CD4-positive, alpha-beta T cell treated with Interleukin-17A for 1 hour (primary cell): ENCODE measurements around the gene TTC12.

Experiments used
- DNase-seq: peaks from one replicate; pipeline ENCODE4 v3.0.0-alpha.2; 2020

Gene TTC12

DNA sequence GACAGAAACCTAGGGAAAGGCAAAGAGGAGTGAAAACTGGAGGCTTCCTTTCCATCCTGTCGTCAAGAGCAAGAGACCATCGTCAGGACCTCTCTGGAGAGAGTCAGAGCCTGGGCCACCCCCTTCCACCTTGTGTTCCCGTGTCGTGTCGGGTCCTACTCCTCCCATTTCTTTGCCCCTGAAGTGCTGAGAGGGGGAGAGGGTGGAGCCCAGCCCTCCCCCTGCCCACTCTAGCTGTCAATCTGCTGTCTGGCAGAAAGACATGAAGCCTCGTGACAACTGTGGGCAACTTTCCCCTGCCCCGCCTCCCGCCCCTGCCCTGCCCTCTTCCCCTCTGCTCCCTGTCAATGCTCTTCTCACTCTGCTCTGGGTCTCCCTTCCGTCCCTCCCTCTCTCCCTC lies 93.8 kb downstream of the TTC12 start:
- DNase-seq = no peak

DNA sequence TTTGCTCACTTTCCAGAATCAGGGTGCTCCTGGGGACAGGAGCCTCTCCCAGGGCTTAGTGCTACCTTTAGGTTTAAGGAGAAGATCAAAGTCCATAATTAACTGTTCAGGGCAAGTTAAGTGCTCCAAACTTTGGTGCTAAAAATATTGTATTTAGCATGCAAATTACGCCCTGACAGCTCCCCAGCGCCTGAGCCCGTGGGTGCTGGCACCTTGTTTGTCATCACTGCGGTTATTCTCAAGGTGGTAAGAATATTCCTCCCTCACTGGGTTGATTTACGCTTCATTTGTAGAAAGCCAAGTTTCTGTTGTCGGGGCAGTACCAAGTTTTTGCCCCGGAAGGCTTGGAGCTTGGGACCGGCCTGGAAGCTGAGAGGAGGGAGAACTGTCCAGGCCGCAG lies 94.5 kb downstream of the TTC12 start:
- DNase-seq = no peak

DNA sequence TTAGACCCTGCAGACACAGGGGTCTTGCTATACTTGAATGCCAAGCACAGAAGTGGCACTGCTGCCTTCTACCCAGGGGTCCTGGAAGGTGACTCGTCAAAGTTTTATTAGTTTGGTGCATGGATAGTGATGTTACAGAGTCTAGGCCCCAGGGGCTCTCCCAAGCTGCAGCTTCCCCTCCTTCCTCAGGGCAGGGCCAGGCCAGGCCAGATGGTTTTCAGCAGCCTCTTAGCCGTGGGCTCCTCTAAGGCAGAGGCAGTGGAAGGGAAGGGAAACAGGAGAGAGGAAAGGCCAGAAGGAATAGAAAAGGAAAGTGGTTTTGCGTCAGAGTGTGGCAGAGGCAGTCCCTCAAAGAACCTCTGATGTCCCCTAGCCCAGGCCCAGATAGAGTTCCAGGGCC lies 95.1 kb downstream of the TTC12 start:
- no peak for DNase-seq

DNA sequence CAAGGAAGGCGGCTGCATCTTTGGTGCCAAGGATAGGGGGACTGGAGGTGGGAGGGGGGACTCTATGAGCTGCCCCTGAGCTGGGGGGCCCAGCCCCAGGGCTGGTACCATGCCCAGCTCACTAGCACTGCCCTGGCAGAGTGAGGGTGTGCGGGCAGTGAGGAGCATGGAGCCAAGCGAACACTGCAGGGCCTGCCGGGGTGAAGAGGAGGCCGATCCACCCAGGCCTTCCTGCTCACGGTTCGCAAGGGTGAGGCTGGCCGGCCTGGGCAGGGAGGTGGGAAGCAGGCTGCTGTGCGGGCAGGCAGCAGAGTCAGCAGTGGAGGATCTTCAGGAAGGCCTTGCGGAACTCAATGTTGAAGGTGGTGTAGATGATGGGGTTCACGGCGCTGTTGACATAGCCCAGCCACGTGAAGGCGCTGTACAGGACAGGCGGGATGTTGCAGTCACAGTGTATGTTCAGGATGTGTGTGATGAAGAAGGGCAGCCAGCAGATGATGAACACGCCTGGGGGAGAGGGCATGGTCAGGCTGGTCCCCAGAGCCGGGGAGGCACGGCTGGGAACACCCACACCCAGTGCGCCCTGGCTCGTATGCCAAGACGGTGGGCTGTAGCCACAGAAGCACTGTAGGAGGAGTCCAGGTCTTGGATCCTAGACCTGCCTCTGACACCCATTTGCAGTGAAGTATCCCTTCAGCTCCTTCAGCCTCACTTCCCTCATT lies 96.2 kb downstream of the TTC12 start:
- DNase-seq = no peak

DNA sequence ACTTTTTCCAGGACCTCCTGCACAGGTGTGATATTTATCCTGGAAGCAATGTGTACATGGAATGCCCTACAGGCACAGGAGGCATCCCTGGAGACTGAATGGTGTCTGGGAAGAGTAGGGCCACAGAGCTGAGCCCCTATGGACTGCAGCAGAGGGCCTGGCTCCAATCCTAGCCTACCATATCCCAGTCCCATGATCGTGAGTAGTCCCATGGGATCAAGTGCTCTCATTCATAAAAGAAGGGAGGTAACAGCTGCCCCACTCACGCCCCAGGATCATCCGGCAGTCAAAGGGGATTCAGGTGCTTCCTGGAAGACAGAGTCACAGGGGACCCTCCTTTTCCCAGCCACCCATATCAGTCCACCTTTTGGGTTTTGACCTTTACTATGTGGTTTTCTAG lies 97.2 kb downstream of the TTC12 start:
- DNase-seq = no peak

DNA sequence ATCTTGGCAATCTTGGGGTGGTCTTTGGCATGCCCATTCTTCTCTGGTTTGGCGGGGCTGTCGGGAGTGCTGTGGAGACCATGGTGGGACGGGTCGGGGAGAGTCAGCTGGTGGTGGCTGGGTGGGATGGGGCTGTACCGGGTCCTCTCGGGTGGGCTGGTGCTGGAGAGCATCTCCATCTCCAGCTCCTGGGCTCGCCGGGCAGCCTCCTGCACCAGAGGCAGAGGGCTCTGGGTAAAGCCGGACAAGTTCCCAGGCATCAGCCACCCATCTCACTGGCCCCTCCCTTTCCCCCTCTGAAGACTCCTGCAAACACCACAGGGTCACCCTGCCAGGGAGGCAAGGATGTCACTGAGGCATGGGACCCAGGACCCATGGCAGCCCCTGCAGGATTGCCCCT lies 98.3 kb downstream of the TTC12 start:
- DNase-seq = no peak

DNA sequence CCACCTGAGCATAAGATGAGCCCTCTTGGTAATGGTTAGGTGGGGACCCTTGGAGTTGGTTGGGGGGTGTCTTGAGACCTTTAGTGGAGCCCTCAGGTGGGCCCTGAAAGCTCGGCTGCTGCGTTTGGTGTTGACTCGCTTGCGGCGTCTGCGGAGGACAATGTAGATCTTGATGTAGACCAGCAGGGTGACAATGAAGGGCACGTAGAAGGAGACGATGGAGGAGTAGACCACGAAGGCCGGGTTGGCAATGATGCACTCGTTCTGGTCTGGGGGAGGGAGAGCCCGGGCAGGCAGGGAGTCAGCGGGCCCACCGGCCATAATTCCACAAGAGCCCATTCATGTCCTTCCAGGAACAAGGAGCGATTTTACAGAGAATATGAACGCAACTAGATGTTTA lies 101.0 kb downstream of the TTC12 start:
- DNase-seq = no peak
